GM06990 (cell line): ENCODE results near the gene CCL17.

Source experiments
- DNase-seq: peaks from one replicate; pipeline ENCODE4 v3.0.0-alpha.2; 2011; ENCODE audit not compliant: insufficient read length; ENCODE audit errors: extremely low read depth
- H3K27me3 ChIP-seq: replicated peaks from 2 replicates; pipeline ENCODE4 v1.6.0; 2011; ENCODE audit warnings: low read length; ENCODE audit not compliant: control insufficient read depth, insufficient read depth
- H3K36me3 ChIP-seq: 2 replicates; pipeline ENCODE4 v1.5.1; 2011; ENCODE audit warnings: low read length; ENCODE audit not compliant: control insufficient read depth, insufficient read depth
- H3K4me3 ChIP-seq: replicated peaks from 2 replicates; pipeline ENCODE4 v1.5.1; 2011; ENCODE audit warnings: low read depth, mild to moderate bottlenecking, control low read depth, low read length
- CTCF ChIP-seq: IDR thresholded peaks from 2 replicates; pipeline ENCODE4 v1.5.1; 2011; ENCODE audit warnings: low read length, control low read depth, mild to moderate bottlenecking, inconsistent platforms; ENCODE audit not compliant: insufficient read depth, poor library complexity, severe bottlenecking

The CCL17 gene

GRCh38 chr16:57409870-57410587, 5.5 kb downstream of the CCL17 start:
- Histone ChIP-seq H3K36me3 (no peaks in the 10 kb centered on the region), H3K27me3 (no peaks in the 10 kb centered on the region), H3K4me3 (no peak overlapping the region)
- no peak for TF ChIP-seq CTCF
- DNase-seq, result no peak

- Histone ChIP-seq H3K36me3 (no peaks in the 10 kb centered on the region), H3K4me3 (no peak overlapping the region), H3K27me3 (no peaks in the 10 kb centered on the region)
- DNase-seq, result peak; percentile 60
- no peak for TF ChIP-seq CTCF
Observed at GRCh38 chr16:57411362-57411976, 6.9 kb downstream of the CCL17 start.

GRCh38 chr16:57412584-57412983, 8.0 kb downstream of the CCL17 start:
- no peaks in the 10 kb centered on the region for H3K27me3 ChIP-seq
- no peak for DNase-seq
- TF ChIP-seq CTCF, result no peak
- H3K36me3 ChIP-seq, result no peaks in the 10 kb centered on the region
- H3K4me3 ChIP-seq, result no peak overlapping the region

- no peak for TF ChIP-seq CTCF
- Histone ChIP-seq H3K36me3 (no peaks in the 10 kb centered on the region), H3K27me3 (no peaks in the 10 kb centered on the region), H3K4me3 (no peak overlapping the region)
- DNase-seq, result peak; percentile 80
Observed at GRCh38 chr16:57413301-57413730, 8.7 kb downstream of the CCL17 start.

- no peak for TF ChIP-seq CTCF
- Histone ChIP-seq H3K4me3 (no peak overlapping the region), H3K36me3 (no peaks in the 10 kb centered on the region), H3K27me3 (no peaks in the 10 kb centered on the region)
- no peak for DNase-seq
Observed at GRCh38 chr16:57413733-57414132, 9.2 kb downstream of the CCL17 start.
